OCI-M2 (cell line): Measurements from ENCODE around the gene PIP4P1.
"Not testable (repeated sequence)": the region's sequence is repeated elsewhere in the genome, so short reads cannot be mapped to it uniquely, and the experiment has no call there.

Experiments used
- DNase-seq: peaks from one replicate; lab custom pipeline; 2025; ENCODE audit not compliant: unreplicated experiment; lab: John Stamatoyannopoulos, UW

Gene PIP4P1

GRCh38 chr14:20477211-20477876 lies 16.1 kb upstream of the PIP4P1 start:
- DNase-seq = peak; percentile 53

- DNase-seq = no peak
Measured at GRCh38 chr14:20476776-20477175, 15.5 kb upstream of the PIP4P1 start.

GRCh38 chr14:20472536-20473169 lies 11.4 kb upstream of the PIP4P1 start:
- no peak for DNase-seq

- DNase-seq = no peak
Measured at GRCh38 chr14:20470603-20470901, 9.3 kb upstream of the PIP4P1 start.

GRCh38 chr14:20469890-20470602 lies 8.8 kb upstream of the PIP4P1 start:
- DNase-seq = no peak

GRCh38 chr14:20469242-20469889 lies 8.1 kb upstream of the PIP4P1 start, which contains the start of gene PNP:
Gene PNP (plus strand): TSS chr14:20469406. CDS start chr14:20469525, 119 bp downstream.
- DNase-seq = peak; percentile 73

GRCh38 chr14:20468764-20469241 lies 7.6 kb upstream of the PIP4P1 start:
- no peak for DNase-seq

GRCh38 chr14:20460458-20461224 lies 593 bp downstream of the PIP4P1 start:
- no peak for DNase-seq

- no peak for DNase-seq
Measured at GRCh38 chr14:20458031-20458789, 3.0 kb downstream of the PIP4P1 start.

GRCh38 chr14:20456971-20457370 lies 4.3 kb downstream of the PIP4P1 start:
- no peak for DNase-seq

- no peak for DNase-seq
Measured at GRCh38 chr14:20455355-20456300, 5.6 kb downstream of the PIP4P1 start.

GRCh38 chr14:20454516-20455354 lies 6.5 kb downstream of the PIP4P1 start, which contains the start of the genes APEX1 and OSGEP:
Gene APEX1 (plus strand): TSS chr14:20455226. CDS start chr14:20455646, 420 bp downstream.
Gene OSGEP (minus strand): TSS chr14:20454812. CDS start chr14:20454683, 129 bp downstream.
- peak; percentile 96 for DNase-seq

- DNase-seq = not testable (repeated sequence)
Measured at GRCh38 chr14:20452831-20453230, 8.4 kb downstream of the PIP4P1 start.

GRCh38 chr14:20446889-20447288 lies 14.3 kb downstream of the PIP4P1 start:
- no peak for DNase-seq

GRCh38 chr14:20443650-20444049 lies 17.6 kb downstream of the PIP4P1 start:
- not testable (repeated sequence) for DNase-seq

GRCh38 chr14:20441461-20441860 lies 19.8 kb downstream of the PIP4P1 start:
- no peak for DNase-seq

- DNase-seq = no peak
Measured at GRCh38 chr14:20440882-20441281, 20.4 kb downstream of the PIP4P1 start.

GRCh38 chr14:20440465-20440864 lies 20.8 kb downstream of the PIP4P1 start:
- DNase-seq = no peak
